Neural progenitor cell (in vitro differentiated cells): ENCODE results near the gene GTPBP2. TPM values are rescaled to one million over a fixed set of nuclear protein-coding genes. Genes with fewer than 3 reads are reported as not detected.

Source experiments
- DNase-seq: peaks from one replicate; pipeline ENCODE4 v3.0.0-alpha.2; 2016; ENCODE audit warnings: low spot score
- H2AFZ ChIP-seq: fragments of 200-600 bp; sonication (generic); replicated peaks from 2 replicates; pipeline ENCODE4 v1.6.1; 2016; ENCODE audit warnings: antibody characterized with exemption
- H3F3A ChIP-seq: fragments of 200-600 bp; sonication (generic); 2 replicates; pipeline ENCODE4 v1.6.1; 2016; ENCODE audit warnings: antibody characterized with exemption, low read depth
- H3K27ac ChIP-seq: fragments of 200-600 bp; sonication (generic); 2 replicates; pipeline ENCODE4 v1.5.1; 2016; ENCODE audit warnings: mild to moderate bottlenecking
- H3K27me3 ChIP-seq: fragments of 200-600 bp; sonication (generic); 2 replicates; pipeline ENCODE4 v1.6.1; 2016; ENCODE audit warnings: mild to moderate bottlenecking, moderate library complexity
- H3K36me3 ChIP-seq: fragments of 200-600 bp; sonication (generic); 2 replicates; pipeline ENCODE4 v1.5.1; 2016
- H3K4me1 ChIP-seq: fragments of 200-600 bp; sonication (generic); 2 replicates; pipeline ENCODE4 v1.6.1; 2016; ENCODE audit warnings: mixed run types
- H3K4me2 ChIP-seq: fragments of 200-600 bp; sonication (generic); 2 replicates; pipeline ENCODE4 v1.6.1; 2016
- H3K4me3 ChIP-seq: fragments of 200-600 bp; sonication (generic); 2 replicates; pipeline ENCODE4 v1.5.1; 2016
- H3K79me2 ChIP-seq: fragments of 200-600 bp; sonication (generic); 2 replicates; pipeline ENCODE4 v1.6.1; 2016; ENCODE audit warnings: low read depth
- H3K9ac ChIP-seq: fragments of 200-600 bp; sonication (generic); 2 replicates; pipeline ENCODE4 v1.6.1; 2016
- H3K9me3 ChIP-seq: fragments of 200-600 bp; sonication (generic); 2 replicates; pipeline ENCODE4 v1.5.1; 2016; ENCODE audit warnings: low read depth
- H4K20me1 ChIP-seq: fragments of 200-600 bp; sonication (generic); 2 replicates; pipeline ENCODE4 v1.6.1; 2016; ENCODE audit warnings: low read depth
- H3K27ac Mint-ChIP-seq: 3 replicates; pipeline ENCODE4 v1.8.0; 2021; ENCODE audit warnings: mixed read lengths
- H3K27me3 Mint-ChIP-seq: 2 replicates; pipeline ENCODE4 v1.8.0; 2022; ENCODE audit warnings: low read depth, mild to moderate bottlenecking, inconsistent platforms, moderate library complexity, mixed read lengths; ENCODE audit not compliant: insufficient read depth
- H3K36me3 Mint-ChIP-seq: 3 replicates; pipeline ENCODE4 v1.8.0; 2021; ENCODE audit warnings: mixed read lengths
- H3K4me1 Mint-ChIP-seq: 3 replicates; pipeline ENCODE4 v1.8.0; 2021; ENCODE audit warnings: mixed read lengths
- H3K4me3 Mint-ChIP-seq: 3 replicates; pipeline ENCODE4 v1.8.0; 2021; ENCODE audit warnings: mild to moderate bottlenecking, moderate library complexity, mixed read lengths
- H3K9me3 Mint-ChIP-seq: 3 replicates; pipeline ENCODE4 v1.8.0; 2020; ENCODE audit warnings: mixed read lengths
- CTCF ChIP-seq: fragments of 200-600 bp; sonication (generic); IDR thresholded peaks from 2 replicates; pipeline ENCODE4 v1.5.1; 2017; ENCODE audit warnings: antibody characterized with exemption, mild to moderate bottlenecking
- EZH2 ChIP-seq: fragments of 200-600 bp; sonication (generic); IDR thresholded peaks from 2 replicates; pipeline ENCODE4 v1.6.1; 2017; ENCODE audit warnings: antibody characterized with exemption, mild to moderate bottlenecking, moderate library complexity
- EZH2phosphoT487 ChIP-seq: fragments of 200-600 bp; sonication (generic); IDR thresholded peaks from 2 replicates; pipeline ENCODE4 v1.6.1; 2017; ENCODE audit warnings: antibody characterized with exemption
- total RNA-seq: library from RNA; depleted of rRNA; stranded (reverse); fragments of >200 nt; gene quantifications from 2 replicates; pipeline ENCODE4 v1.2.3, GENCODE V29; 2015; ENCODE audit warnings: low replicate concordance

GTPBP2 gene
- total RNA-seq, 1 donor from 2014 or later = 45.5 TPM

GRCh38 chr6:43673444-43674084, 44.5 kb upstream of the GTPBP2 start:
- H3K27me3 Mint-ChIP-seq = peaks cover 3% of the 10 kb centered on the region
- H3K79me2 ChIP-seq = no peaks in the 10 kb centered on the region
- no peak overlapping the region for H3K4me2 ChIP-seq
- peaks cover 23% of the 10 kb centered on the region for H3K36me3 Mint-ChIP-seq
- no peak overlapping the region for H3K4me3 Mint-ChIP-seq
- no peaks in the 10 kb centered on the region for H4K20me1 ChIP-seq
- H3K4me1 Mint-ChIP-seq = peaks cover 8% of the 10 kb centered on the region
- H3K9me3 ChIP-seq = no peaks in the 10 kb centered on the region
- no peak overlapping the region for H3K4me3 ChIP-seq
- no peak for TF ChIP-seq CTCF
- no peak for TF ChIP-seq EZH2
- TF ChIP-seq EZH2phosphoT487 = no peak
- no peaks in the 10 kb centered on the region for H3K9me3 Mint-ChIP-seq
- no peaks in the 10 kb centered on the region for H3K27me3 ChIP-seq
- no peak overlapping the region for H3K27ac Mint-ChIP-seq
- DNase-seq = no peak
- peaks cover 27% of the 10 kb centered on the region for H3F3A ChIP-seq
- H3K27ac ChIP-seq = no peak overlapping the region
- H3K36me3 ChIP-seq = no peaks in the 10 kb centered on the region
- no peak overlapping the region for H3K9ac ChIP-seq
- H2AFZ ChIP-seq = no peak overlapping the region
- peaks cover 16% of the 10 kb centered on the region for H3K4me1 ChIP-seq

GRCh38 chr6:43671801-43672690, 43.0 kb upstream of the GTPBP2 start:
- no peaks in the 10 kb centered on the region for H4K20me1 ChIP-seq
- peaks cover 29% of the 10 kb centered on the region for H3K4me1 ChIP-seq
- no peak overlapping the region for H3K4me3 ChIP-seq
- H3K9me3 ChIP-seq = no peaks in the 10 kb centered on the region
- H2AFZ ChIP-seq = no peak overlapping the region
- no peaks in the 10 kb centered on the region for H3K79me2 ChIP-seq
- no peak for DNase-seq
- H3K4me2 ChIP-seq = no peak overlapping the region
- H3K9me3 Mint-ChIP-seq = no peaks in the 10 kb centered on the region
- no peak overlapping the region for H3K9ac ChIP-seq
- H3K27ac ChIP-seq = no peak overlapping the region
- no peak for TF ChIP-seq EZH2phosphoT487
- TF ChIP-seq CTCF = no peak
- no peak for TF ChIP-seq EZH2
- peaks cover 37% of the 10 kb centered on the region for H3F3A ChIP-seq
- no peaks in the 10 kb centered on the region for H3K36me3 ChIP-seq
- peaks cover 14% of the 10 kb centered on the region for H3K36me3 Mint-ChIP-seq
- H3K27me3 ChIP-seq = no peaks in the 10 kb centered on the region
- no peak overlapping the region for H3K4me3 Mint-ChIP-seq
- peaks cover 20% of the 10 kb centered on the region for H3K4me1 Mint-ChIP-seq
- no peak overlapping the region for H3K27ac Mint-ChIP-seq
- H3K27me3 Mint-ChIP-seq = peaks cover 7% of the 10 kb centered on the region

DNA sequence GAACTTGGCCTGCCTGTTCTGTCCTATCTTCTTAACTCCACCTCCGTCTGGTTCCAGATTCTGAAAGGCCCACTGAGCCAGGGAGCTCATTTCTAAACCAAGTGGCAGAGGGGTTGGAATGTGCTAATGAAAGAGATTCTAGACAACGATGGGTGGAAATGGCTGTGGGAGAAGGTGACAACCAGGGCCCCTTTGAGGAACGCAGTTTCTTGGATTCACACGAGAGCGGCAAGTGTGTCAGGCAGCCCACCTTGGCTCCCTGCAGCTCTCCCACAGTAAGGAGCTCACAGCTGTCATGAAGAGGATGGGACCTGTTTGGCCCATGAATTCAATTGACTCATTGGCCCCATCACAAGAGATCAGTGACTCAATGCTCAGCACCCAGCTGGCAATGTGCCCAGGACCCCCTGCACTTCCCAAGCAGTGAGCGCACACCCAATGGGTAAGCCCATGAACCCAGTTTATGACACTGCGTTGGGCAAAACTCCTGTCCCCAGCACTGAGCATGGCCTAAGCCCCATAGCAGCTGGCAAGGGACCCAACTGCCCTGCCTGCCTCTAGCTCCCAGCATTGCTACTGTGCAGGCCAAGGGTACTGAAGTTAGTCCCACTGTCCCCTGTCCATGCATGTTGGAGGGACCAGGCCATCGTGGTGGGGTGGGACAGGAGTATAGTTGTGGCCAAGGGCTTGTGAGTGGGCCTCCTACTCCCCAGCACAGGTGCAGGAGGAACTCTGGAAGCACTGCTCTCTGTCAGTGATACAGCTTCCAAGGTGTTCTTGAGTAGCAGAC, 42.1 kb upstream of the GTPBP2 start:
- Histone ChIP-seq H3K79me2 (no peaks in the 10 kb centered on the region), H3K4me2 (no peak overlapping the region), H3F3A (peaks cover 39% of the 10 kb centered on the region), H3K36me3 (no peaks in the 10 kb centered on the region), H2AFZ (no peak overlapping the region), H3K9me3 (no peaks in the 10 kb centered on the region), H3K4me1 (peaks cover 29% of the 10 kb centered on the region), H3K27me3 (no peaks in the 10 kb centered on the region), H3K27ac (no peak overlapping the region), H3K4me3 (no peak overlapping the region), H4K20me1 (no peaks in the 10 kb centered on the region), H3K9ac (no peak overlapping the region)
- H3K27me3 Mint-ChIP-seq = peaks cover 10% of the 10 kb centered on the region
- no peak overlapping the region for H3K27ac Mint-ChIP-seq
- H3K4me3 Mint-ChIP-seq = no peak overlapping the region
- DNase-seq = no peak
- H3K36me3 Mint-ChIP-seq = peaks cover 14% of the 10 kb centered on the region
- peaks cover 22% of the 10 kb centered on the region for H3K4me1 Mint-ChIP-seq
- no peaks in the 10 kb centered on the region for H3K9me3 Mint-ChIP-seq
- TF ChIP-seq EZH2 (no peak), EZH2phosphoT487 (no peak), CTCF (no peak)
